GM19324 (cell line): ENCODE data around the gene SLC9A9.

ENCODE experiments used
- ATAC-seq: cut with Tn5 transposase; IDR thresholded peaks from one replicate; pipeline ENCODE4 v1.9.1; 2021; ENCODE audit warnings: mild to moderate bottlenecking, moderate library complexity; ENCODE audit not compliant: unreplicated experiment, low FRiP score

Gene SLC9A9

GRCh38 chr3:143380449-143380848 is 467.8 kb downstream of the SLC9A9 start:
- ATAC-seq = no peak

GRCh38 chr3:143375698-143376097 is 472.6 kb downstream of the SLC9A9 start:
- no peak for ATAC-seq

- ATAC-seq = no peak
Measured at GRCh38 chr3:143367171-143367570, 481.1 kb downstream of the SLC9A9 start.

- ATAC-seq = no peak
Measured at GRCh38 chr3:143366672-143367071, 481.6 kb downstream of the SLC9A9 start.

GRCh38 chr3:143363949-143364348 is 484.3 kb downstream of the SLC9A9 start:
- no peak for ATAC-seq

- ATAC-seq = no peak
Measured at GRCh38 chr3:143363276-143363675, 485.0 kb downstream of the SLC9A9 start.

- no peak for ATAC-seq
Measured at GRCh38 chr3:143362115-143362991, 485.9 kb downstream of the SLC9A9 start.

GRCh38 chr3:143361589-143361988 is 486.7 kb downstream of the SLC9A9 start:
- ATAC-seq = no peak

- ATAC-seq = no peak
Measured at GRCh38 chr3:143360244-143360643, 488.0 kb downstream of the SLC9A9 start.

GRCh38 chr3:143358793-143359491 is 489.3 kb downstream of the SLC9A9 start:
- no peak for ATAC-seq

- no peak for ATAC-seq
Measured at GRCh38 chr3:143358155-143358792, 490.0 kb downstream of the SLC9A9 start.

GRCh38 chr3:143357700-143358099 is 490.6 kb downstream of the SLC9A9 start:
- no peak for ATAC-seq

- ATAC-seq = no peak
Measured at GRCh38 chr3:143356839-143357238, 491.4 kb downstream of the SLC9A9 start.

- ATAC-seq = no peak
Measured at GRCh38 chr3:143354342-143354741, 493.9 kb downstream of the SLC9A9 start.

GRCh38 chr3:143352850-143353550 is 495.3 kb downstream of the SLC9A9 start:
- no peak for ATAC-seq

GRCh38 chr3:143351895-143352608 is 496.2 kb downstream of the SLC9A9 start:
- no peak for ATAC-seq

GRCh38 chr3:143351354-143351753 is 496.9 kb downstream of the SLC9A9 start:
- no peak for ATAC-seq

GRCh38 chr3:143349455-143349854 is 498.8 kb downstream of the SLC9A9 start:
- no peak for ATAC-seq

- ATAC-seq = no peak
Measured at GRCh38 chr3:143348486-143349327, 499.6 kb downstream of the SLC9A9 start.
